Inflammatory macrophage treated with lipopolysaccharide for 1 hour (primary cell): ENCODE measurements around the gene KCTD17.

Experiments
- DNase-seq, 2 donors: peaks; one replicate each; pipeline ENCODE4 v3.0.0-alpha.2; 2020 to 2022

Gene KCTD17

DNA sequence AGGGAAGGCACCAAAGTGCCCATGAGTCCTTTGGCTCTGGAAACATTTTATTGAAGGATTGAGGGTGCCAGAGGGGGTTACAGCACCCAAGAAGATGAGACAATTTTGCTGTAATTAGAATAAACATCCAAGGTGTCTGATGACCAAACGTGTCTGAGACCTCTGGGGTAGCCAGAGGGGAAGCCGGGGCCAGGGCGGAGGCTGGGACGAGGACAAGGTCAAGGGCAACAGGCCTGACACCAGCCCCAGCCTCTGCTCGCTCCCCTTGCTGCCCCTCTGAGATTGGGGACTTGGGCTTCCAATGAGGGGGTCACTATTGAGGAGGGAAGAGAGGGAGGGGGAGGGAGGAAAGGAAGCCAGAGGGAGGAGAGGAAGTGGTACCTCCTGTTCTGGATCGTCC, 32.4 kb downstream of the KCTD17 start:
- no peak for DNase-seq

GRCh38 chr22:37084385-37084784, 32.8 kb downstream of the KCTD17 start:
- DNase-seq = no peak

DNA sequence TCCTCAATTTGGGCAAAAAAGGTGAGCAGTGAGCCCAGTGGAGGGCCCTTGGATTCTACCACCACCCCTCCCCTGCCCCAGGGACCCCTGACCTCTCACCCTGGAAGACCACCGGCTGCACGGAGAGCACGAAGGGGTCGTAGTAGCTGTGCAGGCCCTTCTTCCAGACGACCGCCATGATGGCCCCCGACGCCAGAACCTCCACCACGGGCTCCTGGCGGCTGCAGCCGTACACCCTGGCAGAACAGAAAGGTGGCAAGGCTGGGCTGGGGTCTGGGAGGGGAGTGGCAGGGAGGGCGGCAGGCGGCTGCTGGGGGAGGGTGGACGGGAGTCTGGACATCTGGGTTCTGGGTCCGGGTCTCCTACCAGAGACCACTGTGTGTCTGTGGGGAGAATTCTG, 34.6 kb downstream of the KCTD17 start:
- no peak for DNase-seq

DNA sequence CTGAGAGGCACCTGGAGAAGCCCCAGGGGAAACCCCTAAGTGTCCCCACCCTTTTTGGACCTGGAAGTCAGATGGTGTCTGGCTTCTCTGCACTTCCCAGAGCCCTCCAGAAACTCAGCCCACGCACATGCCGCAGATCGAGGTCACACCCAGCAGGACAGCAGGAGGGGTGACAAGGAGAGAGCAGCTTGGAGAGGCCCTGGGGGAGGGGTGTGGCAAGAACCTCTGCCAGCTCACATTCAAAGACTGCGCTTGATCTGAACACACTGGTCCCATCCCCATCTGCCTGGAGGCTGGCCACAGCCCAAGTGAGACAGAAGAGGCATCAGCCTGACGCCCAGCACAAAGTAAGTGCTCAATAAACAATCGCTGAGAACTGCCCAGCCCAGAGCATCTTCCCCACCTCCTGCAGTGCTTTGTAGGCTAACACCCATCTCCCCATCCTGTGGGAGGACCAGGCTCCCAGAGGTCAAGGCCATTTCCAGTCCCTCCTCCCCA, 36.6 kb downstream of the KCTD17 start:
- DNase-seq = no peak

DNA sequence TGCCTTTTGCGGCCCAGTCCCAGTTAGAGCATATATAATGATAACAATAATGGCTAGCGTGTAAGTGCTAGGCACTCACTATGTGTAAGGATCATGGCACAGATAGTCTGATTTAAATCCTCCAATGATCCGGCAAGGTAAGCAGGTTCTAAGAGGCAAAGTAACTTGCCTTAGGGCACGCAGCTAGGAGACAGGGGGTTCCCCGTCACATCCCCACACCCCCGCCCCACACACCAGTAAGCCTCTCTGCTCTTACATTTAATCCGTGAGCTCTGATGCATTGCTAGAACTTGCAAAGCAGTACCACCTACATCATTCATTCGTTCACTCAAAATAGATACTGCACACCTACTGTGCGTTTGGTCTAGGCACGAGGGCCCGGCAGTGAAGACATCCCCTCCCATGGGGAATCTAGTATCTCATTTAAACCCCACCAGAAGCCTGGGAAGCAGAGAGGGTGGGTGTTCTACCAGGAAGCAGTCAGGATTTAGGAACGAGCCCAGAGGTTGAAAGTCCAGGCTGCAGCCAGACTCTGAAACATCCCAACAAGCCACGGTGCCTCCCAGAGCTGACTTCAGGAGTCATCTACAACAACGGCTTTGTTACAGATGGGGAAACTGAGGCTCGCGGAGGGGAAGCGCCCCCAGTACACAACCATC, 37.3 kb downstream of the KCTD17 start:
- DNase-seq = no peak

DNA sequence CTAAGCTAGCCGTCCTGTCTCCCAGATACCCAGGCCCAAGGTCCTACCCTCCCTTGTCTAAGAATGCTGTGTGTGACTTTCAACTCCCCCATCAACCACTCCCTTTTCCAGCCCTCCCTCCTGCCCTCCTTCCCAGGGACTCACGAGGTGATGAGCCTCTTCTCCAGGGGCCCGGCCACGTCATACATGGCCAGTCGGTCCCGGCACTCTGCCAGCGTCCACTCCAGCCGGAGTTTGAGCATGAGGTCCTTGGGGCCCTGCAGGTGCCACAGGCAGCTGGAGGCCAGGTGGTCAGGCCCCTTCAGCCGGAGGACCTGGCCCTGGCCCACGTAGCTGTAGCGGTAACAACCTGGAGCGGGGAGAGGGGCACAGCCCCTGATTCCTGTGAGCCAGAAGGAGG, 37.9 kb downstream of the KCTD17 start:
- no peak for DNase-seq

- DNase-seq = no peak
Observed at GRCh38 chr22:37090920-37091695, 39.6 kb downstream of the KCTD17 start.

GRCh38 chr22:37091994-37092393, 40.5 kb downstream of the KCTD17 start:
- no peak for DNase-seq

GRCh38 chr22:37092997-37093396, 41.5 kb downstream of the KCTD17 start:
- DNase-seq = no peak

DNA sequence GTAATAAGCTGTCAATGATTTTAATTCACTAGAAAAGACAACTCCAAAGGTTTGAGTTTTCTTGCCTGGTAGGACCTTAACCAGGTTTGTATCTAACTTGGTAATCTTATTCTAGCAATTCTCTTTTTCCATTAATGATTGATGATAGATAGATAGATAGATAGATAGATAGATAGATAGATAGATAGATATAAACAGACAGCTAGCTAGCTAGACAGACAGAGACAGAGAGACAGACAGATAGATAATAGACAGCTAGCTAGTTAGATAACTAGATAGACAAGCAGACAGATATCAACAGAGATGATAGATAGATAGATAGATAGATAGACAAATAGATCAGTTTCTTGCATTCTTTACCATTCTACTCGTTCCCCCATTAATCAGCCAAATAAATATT, 42.7 kb downstream of the KCTD17 start:
- DNase-seq = no peak

- no peak for DNase-seq
Observed at GRCh38 chr22:37095113-37095512, 43.6 kb downstream of the KCTD17 start.

GRCh38 chr22:37097346-37097745, 45.8 kb downstream of the KCTD17 start:
- no peak for DNase-seq

GRCh38 chr22:37098976-37099591, 47.5 kb downstream of the KCTD17 start:
- DNase-seq = no peak

DNA sequence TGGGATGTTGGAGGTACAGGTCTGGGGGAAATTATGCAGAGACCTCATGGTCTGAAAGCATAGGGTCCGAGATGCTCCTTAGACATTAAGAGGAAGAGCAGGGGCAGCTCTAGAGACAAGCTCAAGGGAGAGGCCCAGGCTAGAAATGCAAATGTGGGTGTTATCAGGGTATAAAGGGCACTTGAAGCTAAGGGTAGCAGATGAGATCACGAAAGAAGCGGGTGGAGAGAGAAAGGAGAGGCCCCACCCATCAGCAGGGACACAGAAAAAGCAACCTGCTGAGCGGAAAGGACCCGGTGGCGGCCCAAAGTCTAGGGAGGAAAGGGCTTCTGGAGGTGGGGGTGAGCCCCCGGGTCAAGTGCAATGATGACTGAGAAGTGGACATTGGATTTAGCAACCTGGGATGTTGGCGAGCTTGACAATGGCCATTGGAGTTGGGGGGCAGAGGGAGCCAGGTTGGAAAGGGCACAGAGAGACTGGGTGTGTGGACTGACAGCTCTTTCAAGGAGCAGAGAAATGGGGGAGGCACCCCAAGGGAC, 49.1 kb downstream of the KCTD17 start:
- no peak for DNase-seq

- no peak for DNase-seq
Observed at GRCh38 chr22:37101311-37102066, 49.9 kb downstream of the KCTD17 start.

- no peak for DNase-seq
Observed at GRCh38 chr22:37103151-37103550, 51.6 kb downstream of the KCTD17 start.

DNA sequence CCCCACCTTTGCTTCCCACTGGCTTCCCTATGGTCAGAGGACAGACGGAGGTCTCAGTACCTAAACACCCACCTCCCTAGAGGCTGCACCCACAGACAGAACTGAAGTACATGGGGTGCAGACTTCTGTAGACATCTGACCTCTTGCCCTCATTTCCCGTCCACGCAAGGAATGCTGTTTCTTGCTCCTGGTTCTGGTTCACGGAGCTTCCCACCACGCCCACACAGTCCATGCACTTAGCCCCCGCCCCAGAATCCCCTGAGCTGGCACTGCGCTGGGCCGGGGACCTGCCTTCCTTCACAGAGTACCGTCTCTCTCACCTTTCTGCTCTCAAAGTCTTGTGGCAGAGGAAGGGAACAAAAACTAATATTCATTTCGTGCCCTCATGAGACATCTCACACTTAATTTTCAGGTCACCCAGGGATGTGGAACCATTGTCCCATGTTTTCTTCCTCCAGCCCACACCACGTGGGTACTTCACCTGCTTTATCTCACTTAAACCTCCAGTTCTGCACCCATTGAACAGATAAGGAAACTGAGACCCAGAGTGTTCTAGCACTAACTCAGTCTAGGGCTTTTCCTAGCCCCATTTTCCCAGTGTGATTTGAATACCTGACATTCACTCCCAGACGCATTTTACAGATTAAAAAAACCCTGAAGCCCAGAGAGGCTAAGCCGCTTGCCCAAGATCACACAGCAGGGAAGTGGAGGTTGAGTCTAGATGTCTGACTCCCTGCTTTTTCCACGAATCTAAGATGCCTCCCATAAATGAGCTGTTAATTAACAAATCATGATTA, 52.3 kb downstream of the KCTD17 start:
- DNase-seq = no peak

DNA sequence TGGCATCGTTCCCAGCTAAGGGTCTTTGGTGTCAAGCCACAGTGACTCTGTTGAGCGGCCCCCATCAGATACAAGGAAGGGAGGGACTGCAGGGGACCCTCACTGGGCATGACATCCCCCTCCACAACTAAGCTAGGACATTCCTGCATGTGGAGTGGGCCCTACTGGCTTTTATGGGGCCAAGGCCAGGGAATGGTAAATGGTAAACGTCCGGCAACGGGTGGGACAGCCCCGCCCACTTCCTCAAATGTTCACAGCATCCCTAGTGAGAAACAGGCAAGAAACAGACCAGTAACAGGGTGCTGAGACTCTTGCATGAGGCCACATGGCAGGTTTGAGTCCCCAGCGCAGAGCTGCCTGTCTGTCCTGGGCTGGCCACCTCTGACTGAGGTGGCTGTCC, 53.6 kb downstream of the KCTD17 start:
- no peak for DNase-seq

- no peak for DNase-seq
Observed at GRCh38 chr22:37105990-37106389, 54.4 kb downstream of the KCTD17 start.

- no peak for DNase-seq
Observed at GRCh38 chr22:37107816-37108621, 56.5 kb downstream of the KCTD17 start.

- DNase-seq = no peak
Observed at GRCh38 chr22:37109242-37109917, 57.8 kb downstream of the KCTD17 start, which contains the start of gene TMPRSS6. TSS of gene TMPRSS6 (minus strand) at chr22:37109713. CDS start at chr22:37103417, 6,296 bp downstream.
